Common myeloid progenitor, CD34-positive (primary cell): Measurements from ENCODE around the gene FAF1.
"Not testable (repeated sequence)": the region's sequence is repeated elsewhere in the genome, so short reads cannot be mapped to it uniquely, and the experiment has no call there.

Experiments used
- CTCF ChIA-PET: fragments of 350-600 bp; sonication (Branson Sonifier 250); formaldehyde crosslinking; loops from one replicate; lab custom pipeline; 2021; ENCODE audit warnings: antibody characterized with exemption; lab: Charles Lee
- POLR2A ChIA-PET: fragments of 350-600 bp; sonication (Branson Sonifier 250); formaldehyde crosslinking; loops from one replicate; lab custom pipeline; 2021; ENCODE audit warnings: antibody characterized with exemption; lab: Charles Lee
- DNase-seq, 3 donors: peaks; one replicate each; pipeline versions ENCODE4 v3.0.0 to v3.0.0-alpha.2; 2013
- H3K27ac ChIP-seq, 2 experiments: 1 replicate in 1 of 2; 2 replicates in 1 of 2; pipeline ENCODE4 v1.7.0; 2013; ENCODE audit warnings: inconsistent platforms in 2 of 2, low read length in 2 of 2, mild to moderate bottlenecking in 2 of 2, low read depth in 1 of 2, moderate library complexity in 1 of 2; ENCODE audit not compliant: severe bottlenecking in 2 of 2, insufficient read depth in 1 of 2, poor library complexity in 1 of 2
- H3K27me3 ChIP-seq, 5 experiments: replicated peaks in 2 of 5; 1 replicate in 3 of 5; 2 replicates in 2 of 5; pipeline versions ENCODE4 v1.6.1 to v1.7.0; 2013; ENCODE audit warnings: low read length in 4 of 5, mild to moderate bottlenecking in 2 of 5, moderate library complexity in 2 of 5, inconsistent platforms in 1 of 5; ENCODE audit not compliant: insufficient read depth in 5 of 5, control insufficient read depth in 4 of 5
- H3K36me3 ChIP-seq, 4 experiments: 1 replicate in 2 of 4; 2 replicates in 2 of 4; pipeline versions ENCODE4 v1.6.1 to v1.7.0; 2013; ENCODE audit warnings: low read length in 3 of 4, control low read depth in 1 of 4, mild to moderate bottlenecking in 1 of 4; ENCODE audit not compliant: control insufficient read depth in 4 of 4, insufficient read depth in 4 of 4
- H3K4me1 ChIP-seq, 4 experiments: 1 replicate in 3 of 4; 2 replicates in 1 of 4; pipeline versions ENCODE4 v1.6.1 to v1.7.1; 2013; ENCODE audit warnings: low read length in 3 of 4, mild to moderate bottlenecking in 3 of 4, control low read depth in 1 of 4, inconsistent platforms in 1 of 4, moderate library complexity in 1 of 4; ENCODE audit not compliant: control insufficient read depth in 4 of 4, insufficient read depth in 4 of 4; ENCODE audit errors: control extremely low read depth in 1 of 4
- H3K4me3 ChIP-seq, 7 experiments: 1 replicate in 4 of 7; 2 replicates in 3 of 7; pipeline versions ENCODE4 v1.5.1 to v1.7.0; 2013; ENCODE audit warnings: mild to moderate bottlenecking in 7 of 7, low read length in 6 of 7, moderate library complexity in 6 of 7, inconsistent platforms in 2 of 7, low read depth in 2 of 7, control low read depth in 1 of 7; ENCODE audit not compliant: insufficient read depth in 4 of 7, control insufficient read depth in 1 of 7; ENCODE audit errors: extremely low read depth in 1 of 7
- H3K9me3 ChIP-seq, 5 experiments: 1 replicate in 4 of 5; 2 replicates in 1 of 5; pipeline versions ENCODE4 v1.6.1 to v1.7.1; 2013; ENCODE audit warnings: low read length in 4 of 5, mild to moderate bottlenecking in 2 of 5, inconsistent platforms in 1 of 5, low read depth in 1 of 5, moderate library complexity in 1 of 5; ENCODE audit not compliant: control insufficient read depth in 4 of 5, insufficient read depth in 2 of 5; ENCODE audit errors: control extremely low read depth in 1 of 5
- WGBS: methylation state at CpG from one replicate; pipeline ENCODE4 v1.1.5; 2013; ENCODE audit not compliant: insufficient coverage; 5-methylcytosine and 5-hydroxymethylcytosine counted together

FAF1 gene

GRCh38 chr1:50920409-50920808 lies 39.7 kb downstream of the FAF1 start:
- no peak for DNase-seq
- no peaks in the 10 kb centered on the region for H3K4me1 ChIP-seq
- ChIA-PET POLR2A (no interaction called here), CTCF (interaction anchor here (0.7 kb wide), 1 partner anchor 10 kb away, joined by 4 read pairs; no protein-coding TSS in a partner anchor)
- peaks cover 0 to 35% (median 6%) of the 10 kb centered on the region in 5 experiments for H3K9me3 ChIP-seq
- H3K4me3 ChIP-seq, result no peak overlapping the region
- WGBS, result no CpG with 5 or more reads among the region's 1 CpG
- peaks cover 0 to 3% (median 0%) of the 10 kb centered on the region in 4 experiments for H3K36me3 ChIP-seq
- no peaks in the 10 kb centered on the region for H3K27me3 ChIP-seq
- no peak overlapping the region for H3K27ac ChIP-seq

GRCh38 chr1:50917138-50918137 lies 42.6 kb downstream of the FAF1 start:
- H3K27ac ChIP-seq, result no peak overlapping the region

GRCh38 chr1:50915621-50916020 lies 44.4 kb downstream of the FAF1 start:
- no peak overlapping the region for H3K27ac ChIP-seq
- DNase-seq, result no peak
- peaks cover 0 to 12% (median 0%) of the 10 kb centered on the region in 5 experiments for H3K9me3 ChIP-seq
- H3K36me3 ChIP-seq, result peaks cover 0 to 4% (median 1%) of the 10 kb centered on the region in 4 experiments
- POLR2A ChIA-PET, result no interaction called here
- no peak overlapping the region for H3K4me3 ChIP-seq
- no peaks in the 10 kb centered on the region for H3K4me1 ChIP-seq
- CTCF ChIA-PET, result no interaction called here
- 100% methylated on average over 1 of the region's 2 CpGs for WGBS
- H3K27me3 ChIP-seq, result no peaks in the 10 kb centered on the region

More at GRCh38 chr1:50917138-50918137, 42.6 kb downstream of the FAF1 start:
- Histone ChIP-seq H3K36me3 (peaks cover 0 to 3% (median 0%) of the 10 kb centered on the region in 4 experiments), H3K4me1 (no peaks in the 10 kb centered on the region), H3K9me3 (peaks cover 0 to 14% (median 2%) of the 10 kb centered on the region in 5 experiments), H3K27me3 (no peaks in the 10 kb centered on the region), H3K4me3 (no peak overlapping the region)
- ChIA-PET POLR2A (interaction anchor here (0.5 kb wide), 1 partner anchor 133 kb away, joined by 6 read pairs; no protein-coding TSS in a partner anchor), CTCF (interaction anchor here (0.7 to 1.3 kb wide), 3 partner anchors 16 to 27 kb away, joined by 3 to 4 read pairs (median 3); no protein-coding TSS in a partner anchor)
- WGBS, result 90% methylated on average over 3 of the region's 4 CpGs
- peak in 2 of 3 donors; percentile 14 for DNase-seq

GRCh38 chr1:50913954-50914353 lies 46.1 kb downstream of the FAF1 start:
- Histone ChIP-seq H3K4me3 (no peak overlapping the region), H3K27ac (no peak overlapping the region), H3K27me3 (no peaks in the 10 kb centered on the region), H3K4me1 (no peaks in the 10 kb centered on the region), H3K36me3 (peaks cover 0 to 4% (median 1%) of the 10 kb centered on the region in 4 experiments), H3K9me3 (peaks cover 0 to 7% (median 0%) of the 10 kb centered on the region in 5 experiments)
- no peak for DNase-seq
- WGBS, result no CpG with 5 or more reads among the region's 1 CpG
- POLR2A ChIA-PET, result no interaction called here
- CTCF ChIA-PET, result no interaction called here

- CTCF ChIA-PET, DNase-seq, H3K4me3 ChIP-seq, H3K36me3 ChIP-seq, H3K9me3 ChIP-seq, H3K4me1 ChIP-seq, H3K27ac ChIP-seq, H3K27me3 ChIP-seq, POLR2A ChIA-PET: not testable (repeated sequence)
- WGBS, result 100% methylated on average over 8 of the region's 12 CpGs
Observed at GRCh38 chr1:50910356-50910755, 49.7 kb downstream of the FAF1 start.

GRCh38 chr1:50907610-50908009 lies 52.5 kb downstream of the FAF1 start:
- H3K9me3 ChIP-seq, POLR2A ChIA-PET, H3K4me3 ChIP-seq, H3K27me3 ChIP-seq, H3K27ac ChIP-seq, H3K36me3 ChIP-seq, DNase-seq, CTCF ChIA-PET, H3K4me1 ChIP-seq: not testable (repeated sequence)

- H3K27ac ChIP-seq, H3K36me3 ChIP-seq, H3K27me3 ChIP-seq, H3K4me3 ChIP-seq, H3K9me3 ChIP-seq, POLR2A ChIA-PET, DNase-seq, CTCF ChIA-PET, H3K4me1 ChIP-seq: not testable (repeated sequence)
- no CpG with 5 or more reads among the region's 1 CpG for WGBS
Observed at GRCh38 chr1:50906050-50906449, 54.0 kb downstream of the FAF1 start.
